ENCODE results near the gene TIGD2. TPM values are rescaled to one million over a fixed set of nuclear protein-coding genes. Genes with fewer than 3 reads are reported as not detected.

TIGD2 gene
- total RNA-seq, 2 donors from 2014 or later = 4.9 to 5.7 TPM

GRCh38 chr4:89158884-89159503 lies 47.7 kb downstream of the TIGD2 start:
- Mint-ChIP-seq H3K36me3 (no peaks in the 10 kb centered on the region), H3K27ac (no peak overlapping the region), H3K4me1 (ENCODE audit: low read depth in 2 of 2) (no peaks in the 10 kb centered on the region), H3K9me3 (no peaks in the 10 kb centered on the region), H3K4me3 (no peak overlapping the region), H3K27me3 (peaks cover 10 to 13% of the 10 kb centered on the region in 2 donors)
- DNase-seq (ENCODE audit: low spot score) (no peak), ATAC-seq (no peak)

GRCh38 chr4:89160806-89161205 lies 49.5 kb downstream of the TIGD2 start:
- Mint-ChIP-seq H3K27ac (no peak overlapping the region), H3K9me3 (no peaks in the 10 kb centered on the region), H3K4me3 (no peak overlapping the region), H3K36me3 (no peaks in the 10 kb centered on the region), H3K27me3 (peaks cover 12 to 13% of the 10 kb centered on the region in 2 donors), H3K4me1 (ENCODE audit: low read depth in 2 of 2) (no peaks in the 10 kb centered on the region)
- no peak for DNase-seq (ENCODE audit: low spot score)
- ATAC-seq = no peak

GRCh38 chr4:89161841-89162240 lies 50.5 kb downstream of the TIGD2 start:
- DNase-seq (ENCODE audit: low spot score) = no peak
- no peak overlapping the region for H3K27ac Mint-ChIP-seq
- H3K36me3 Mint-ChIP-seq = no peaks in the 10 kb centered on the region
- no peaks in the 10 kb centered on the region for H3K9me3 Mint-ChIP-seq
- H3K4me1 Mint-ChIP-seq (ENCODE audit: low read depth in 2 of 2) = no peaks in the 10 kb centered on the region
- no peak overlapping the region for H3K4me3 Mint-ChIP-seq
- ATAC-seq = no peak
- peaks cover 13% of the 10 kb centered on the region in 2 donors for H3K27me3 Mint-ChIP-seq

GRCh38 chr4:89162496-89162895 lies 51.2 kb downstream of the TIGD2 start:
- Mint-ChIP-seq H3K27me3 (peaks cover 11 to 13% of the 10 kb centered on the region in 2 donors), H3K4me3 (no peak overlapping the region), H3K36me3 (no peaks in the 10 kb centered on the region), H3K9me3 (no peaks in the 10 kb centered on the region), H3K27ac (no peak overlapping the region), H3K4me1 (ENCODE audit: low read depth in 2 of 2) (no peaks in the 10 kb centered on the region)
- ATAC-seq (no peak), DNase-seq (ENCODE audit: low spot score) (no peak)

- no peaks in the 10 kb centered on the region for H3K36me3 Mint-ChIP-seq
- H3K4me1 Mint-ChIP-seq (ENCODE audit: low read depth in 2 of 2) = no peaks in the 10 kb centered on the region
- no peak for DNase-seq (ENCODE audit: low spot score)
- peaks cover 7 to 8% of the 10 kb centered on the region in 2 donors for H3K27me3 Mint-ChIP-seq
- H3K9me3 Mint-ChIP-seq = no peaks in the 10 kb centered on the region
- H3K4me3 Mint-ChIP-seq = no peak overlapping the region
- peak in 1 of 2 donors; percentile 46 for ATAC-seq
- H3K27ac Mint-ChIP-seq = no peak overlapping the region
These were observed 51.7 kb downstream of the TIGD2 start for GRCh38 chr4:89162987-89163386.

GRCh38 chr4:89164400-89164799 lies 53.1 kb downstream of the TIGD2 start:
- H3K4me3 Mint-ChIP-seq = no peak overlapping the region
- ATAC-seq (peak in 1 of 2 donors; percentile 66), DNase-seq (ENCODE audit: low spot score) (no peak)
- peaks cover 6 to 7% of the 10 kb centered on the region in 2 donors for H3K27me3 Mint-ChIP-seq
- no peak overlapping the region for H3K27ac Mint-ChIP-seq
- no peaks in the 10 kb centered on the region for H3K36me3 Mint-ChIP-seq
- H3K9me3 Mint-ChIP-seq = no peaks in the 10 kb centered on the region
- H3K4me1 Mint-ChIP-seq (ENCODE audit: low read depth in 2 of 2) = no peaks in the 10 kb centered on the region

Other genes with a start within 250 kb of the TIGD2 start
- gene FAM13A, start 54.3 kb upstream of the TIGD2 start, total RNA-seq = 1 to 10 TPM in 1 of 2 donors, under 1 TPM in 1; 0.73 to 2.1 TPM
- 10 to 100 TPM; 11.6 to 24.0 TPM for gene GPRIN3, start 196.3 kb downstream of the TIGD2 start, total RNA-seq

Measured in natural killer cell treated with Interleukin-12 subunit alpha and Interleukin-12 subunit beta and Interleukin-15 and Interleukin-18, amount 100 ng/mL, for 72 hours (primary cell).